Osteocyte (in vitro differentiated cells): ENCODE measurements around the gene CCNY. TPM values are rescaled to one million over a fixed set of nuclear protein-coding genes. Genes with fewer than 3 reads are reported as not detected.

Experiments
- DNase-seq: peaks from one replicate; pipeline ENCODE4 v3.0.0; 2021; ENCODE audit warnings: mixed read lengths; ENCODE audit not compliant: unreplicated experiment; ENCODE audit errors: extremely low spot score
- H3K27ac Mint-ChIP-seq: one replicate; pipeline ENCODE4 v1.8.0; 2021; ENCODE audit warnings: mild to moderate bottlenecking, mixed read lengths; ENCODE audit not compliant: unreplicated experiment
- H3K27me3 Mint-ChIP-seq: one replicate; pipeline ENCODE4 v1.8.0; 2021; ENCODE audit warnings: mixed read lengths; ENCODE audit not compliant: unreplicated experiment
- H3K36me3 Mint-ChIP-seq: one replicate; pipeline ENCODE4 v1.8.0; 2021; ENCODE audit warnings: mixed read lengths; ENCODE audit not compliant: unreplicated experiment
- H3K4me1 Mint-ChIP-seq: one replicate; pipeline ENCODE4 v1.8.0; 2021; ENCODE audit warnings: mixed read lengths; ENCODE audit not compliant: unreplicated experiment
- H3K4me3 Mint-ChIP-seq: one replicate; pipeline ENCODE4 v1.8.0; 2021; ENCODE audit warnings: mild to moderate bottlenecking, moderate library complexity, mixed read lengths; ENCODE audit not compliant: unreplicated experiment
- H3K9me3 Mint-ChIP-seq: one replicate; pipeline ENCODE4 v1.8.0; 2021; ENCODE audit warnings: mixed read lengths; ENCODE audit not compliant: unreplicated experiment
- CTCF ChIP-seq: fragments of 200-600 bp; sonication (generic); IDR thresholded peaks from 2 replicates; pipeline ENCODE4 v1.5.0; 2021; ENCODE audit warnings: antibody characterized with exemption, mild to moderate bottlenecking, moderate library complexity
- total RNA-seq: library from RNA; stranded (reverse); gene quantifications from 2 replicates; pipeline ENCODE4 v1.2.1, GENCODE V29; 2021

Gene CCNY
- total RNA-seq, 1 donor from 2014 or later: 76.4 TPM

GRCh38 chr10:35438718-35439571, 102.6 kb downstream of the CCNY start:
- Mint-ChIP-seq H3K36me3 (peaks cover 13% of the 10 kb centered on the region), H3K4me1 (peaks cover 10% of the 10 kb centered on the region), H3K4me3 (no peak overlapping the region), H3K27me3 (no peaks in the 10 kb centered on the region), H3K27ac (no peak overlapping the region), H3K9me3 (peaks cover 20% of the 10 kb centered on the region)
- no peak for DNase-seq
- TF ChIP-seq CTCF: no peak

DNA sequence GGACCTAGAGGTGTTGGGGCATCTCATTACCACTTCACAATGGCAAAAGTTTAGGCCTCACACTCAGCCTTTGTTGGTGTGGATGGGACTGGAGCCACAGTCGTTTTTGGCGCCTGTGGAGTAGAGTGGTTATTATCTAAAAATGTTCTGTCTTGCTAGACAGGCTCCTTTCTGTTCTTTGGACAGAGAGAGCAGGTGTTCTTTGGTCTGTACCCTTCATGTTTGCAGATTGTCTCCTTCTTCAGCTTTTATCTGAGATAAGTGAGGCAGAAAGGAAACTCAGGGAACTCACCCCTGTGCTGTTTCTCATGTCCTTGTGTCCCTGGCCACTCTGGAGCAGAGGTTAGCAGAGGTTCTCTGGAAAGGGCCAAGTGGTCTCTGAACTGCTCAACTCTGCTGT, 103.7 kb downstream of the CCNY start:
- no peaks in the 10 kb centered on the region for H3K4me1 Mint-ChIP-seq
- H3K9me3 Mint-ChIP-seq: peaks cover 20% of the 10 kb centered on the region
- TF ChIP-seq CTCF: no peak
- peaks cover 13% of the 10 kb centered on the region for H3K36me3 Mint-ChIP-seq
- no peaks in the 10 kb centered on the region for H3K27me3 Mint-ChIP-seq
- H3K27ac Mint-ChIP-seq: no peak overlapping the region
- H3K4me3 Mint-ChIP-seq: no peak overlapping the region
- no peak for DNase-seq

DNA sequence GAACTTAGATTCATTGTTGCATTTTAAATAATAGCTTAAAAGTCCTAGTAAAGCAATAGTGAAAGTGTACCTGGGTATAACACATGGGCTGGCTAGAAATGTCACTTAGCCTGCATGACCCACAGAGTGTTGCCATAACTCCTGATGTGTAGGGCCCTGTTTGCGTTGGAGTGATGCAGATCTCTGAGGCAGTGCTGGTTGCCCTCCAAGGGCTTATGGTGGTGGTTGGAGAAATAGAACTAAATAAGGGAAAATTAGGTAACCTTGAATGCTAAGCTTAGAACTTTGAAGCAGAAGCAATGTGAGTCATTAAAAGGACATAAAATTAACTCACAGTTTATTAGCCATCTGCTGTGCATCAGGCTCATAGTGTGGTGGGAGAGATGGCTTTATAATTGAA, 105.7 kb downstream of the CCNY start:
- DNase-seq: no peak
- peaks cover 13% of the 10 kb centered on the region for H3K36me3 Mint-ChIP-seq
- no peak overlapping the region for H3K27ac Mint-ChIP-seq
- peaks cover 25% of the 10 kb centered on the region for H3K9me3 Mint-ChIP-seq
- no peak for TF ChIP-seq CTCF
- H3K4me1 Mint-ChIP-seq: peaks cover 15% of the 10 kb centered on the region
- H3K4me3 Mint-ChIP-seq: no peak overlapping the region
- H3K27me3 Mint-ChIP-seq: no peaks in the 10 kb centered on the region

DNA sequence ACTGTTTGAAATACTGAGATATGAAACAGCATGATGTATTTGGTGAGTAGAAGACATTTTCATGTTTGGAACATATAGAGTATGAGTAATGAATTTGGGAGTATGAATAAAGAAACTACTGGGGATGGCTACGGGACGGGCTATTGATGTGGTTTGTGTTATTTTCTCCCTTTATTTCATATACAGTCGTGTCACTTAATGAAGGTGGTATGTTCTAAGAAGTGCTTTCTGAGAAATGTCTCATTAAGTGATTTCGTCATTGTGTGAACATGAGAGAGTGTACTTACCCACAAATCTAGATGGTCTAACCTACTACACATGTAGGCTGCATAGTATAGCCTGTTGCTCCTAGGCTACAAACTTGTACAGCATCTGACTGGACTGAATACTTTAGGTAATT, 106.3 kb downstream of the CCNY start:
- no peak for DNase-seq
- H3K27me3 Mint-ChIP-seq: no peaks in the 10 kb centered on the region
- H3K4me3 Mint-ChIP-seq: no peak overlapping the region
- TF ChIP-seq CTCF: no peak
- H3K27ac Mint-ChIP-seq: no peak overlapping the region
- H3K9me3 Mint-ChIP-seq: peaks cover 25% of the 10 kb centered on the region
- peaks cover 13% of the 10 kb centered on the region for H3K36me3 Mint-ChIP-seq
- peaks cover 20% of the 10 kb centered on the region for H3K4me1 Mint-ChIP-seq

GRCh38 chr10:35443858-35444257, 107.5 kb downstream of the CCNY start:
- Mint-ChIP-seq H3K27ac (no peak overlapping the region), H3K9me3 (peaks cover 21% of the 10 kb centered on the region), H3K4me1 (peaks cover 32% of the 10 kb centered on the region), H3K36me3 (peaks cover 9% of the 10 kb centered on the region), H3K4me3 (no peak overlapping the region), H3K27me3 (no peaks in the 10 kb centered on the region)
- DNase-seq: no peak
- no peak for TF ChIP-seq CTCF
